OCI-LY1 (cell line): ENCODE data around the gene GSE1.

ENCODE experiments used
- H2AFZ ChIP-seq: fragments of 200-600 bp; sonication (generic), shearing (Covaris generic); 2 replicates; pipeline ENCODE4 v1.6.0; 2014; ENCODE audit warnings: antibody characterized with exemption, mild to moderate bottlenecking, low read length
- H3F3A ChIP-seq: fragments of 200-600 bp; sonication (generic), shearing (Covaris generic); 2 replicates; pipeline ENCODE4 v1.6.0; 2014; ENCODE audit warnings: mild to moderate bottlenecking, antibody characterized with exemption, low read length, moderate library complexity; ENCODE audit not compliant: insufficient read depth
- H3K27ac ChIP-seq: fragments of 200-600 bp; sonication (generic); 2 replicates; pipeline ENCODE4 v1.5.1; 2014; ENCODE audit warnings: low read length, mixed run types, mild to moderate bottlenecking, low read depth; ENCODE audit not compliant: poor library complexity, severe bottlenecking
- H3K27me3 ChIP-seq: fragments of 200-600 bp; sonication (generic); 2 replicates; pipeline ENCODE4 v1.6.0; 2014; ENCODE audit warnings: antibody characterized with exemption, mild to moderate bottlenecking, low read length, moderate library complexity; ENCODE audit not compliant: insufficient read depth
- H3K36me3 ChIP-seq: fragments of 200-600 bp; sonication (generic); 2 replicates; pipeline ENCODE4 v1.6.1; 2014; ENCODE audit warnings: mild to moderate bottlenecking, antibody characterized with exemption, low read length, moderate library complexity, mixed read lengths; ENCODE audit not compliant: insufficient read depth
- H3K4me1 ChIP-seq: fragments of 200-600 bp; sonication (generic); 2 replicates; pipeline ENCODE4 v1.5.1; 2014; ENCODE audit warnings: mild to moderate bottlenecking, low read length, moderate library complexity; ENCODE audit not compliant: insufficient read depth, severe bottlenecking
- H3K4me2 ChIP-seq: fragments of 200-600 bp; sonication (generic), shearing (Covaris generic); 2 replicates; pipeline ENCODE4 v1.6.1; 2014; ENCODE audit warnings: low read length
- H3K4me3 ChIP-seq: fragments of 200-600 bp; sonication (generic); 2 replicates; pipeline ENCODE4 v1.5.1; 2014; ENCODE audit warnings: low read length, low read depth, mild to moderate bottlenecking, mixed read lengths; ENCODE audit not compliant: poor library complexity, severe bottlenecking
- H3K79me2 ChIP-seq: fragments of 200-600 bp; shearing (Covaris generic); 2 replicates; pipeline ENCODE4 v1.6.1; 2016; ENCODE audit warnings: mixed run types, low read length, mixed read lengths; ENCODE audit not compliant: insufficient read depth
- H3K9ac ChIP-seq: fragments of 200-600 bp; sonication (generic), shearing (Covaris generic); 2 replicates; pipeline ENCODE4 v1.6.1; 2014; ENCODE audit warnings: mild to moderate bottlenecking, low read length, mixed read lengths
- H3K9me2 ChIP-seq: fragments of 200-600 bp; sonication (generic), shearing (Covaris generic); 2 replicates; pipeline ENCODE4 v1.6.1; 2014; ENCODE audit warnings: low read depth, mild to moderate bottlenecking, low read length, mixed read lengths
- H3K9me3 ChIP-seq: fragments of 200-600 bp; shearing (Covaris generic); 2 replicates; pipeline ENCODE4 v1.6.1; 2014; ENCODE audit warnings: low read length, mixed read lengths
- H4K20me1 ChIP-seq: fragments of 200-600 bp; sonication (generic), shearing (Covaris generic); 2 replicates; pipeline ENCODE4 v1.6.0; 2016; ENCODE audit warnings: mild to moderate bottlenecking, low read length; ENCODE audit not compliant: insufficient read depth
- EZH2 ChIP-seq: fragments of 200-600 bp; sonication (generic), shearing (Covaris generic); IDR thresholded peaks from 2 replicates; pipeline ENCODE4 v1.8.0; 2017; ENCODE audit warnings: borderline replicate concordance, mixed run types, mild to moderate bottlenecking, antibody characterized with exemption, low read length, moderate library complexity, mixed read lengths
- TF ChIP-seq, protein P1 (sequence below): fragments of 200-600 bp; sonication (generic), shearing (Covaris generic); IDR thresholded peaks from 2 replicates; pipeline ENCODE4 v1.5.1; 2017; ENCODE audit warnings: mild to moderate bottlenecking, antibody characterized with exemption, low read length, moderate library complexity, mixed read lengths

GSE1 gene

GRCh38 chr16:85570735-85571562 is 42.2 kb upstream of the GSE1 start:
- no peak for TF ChIP-seq EZH2
- TF ChIP-seq, protein P1, sequence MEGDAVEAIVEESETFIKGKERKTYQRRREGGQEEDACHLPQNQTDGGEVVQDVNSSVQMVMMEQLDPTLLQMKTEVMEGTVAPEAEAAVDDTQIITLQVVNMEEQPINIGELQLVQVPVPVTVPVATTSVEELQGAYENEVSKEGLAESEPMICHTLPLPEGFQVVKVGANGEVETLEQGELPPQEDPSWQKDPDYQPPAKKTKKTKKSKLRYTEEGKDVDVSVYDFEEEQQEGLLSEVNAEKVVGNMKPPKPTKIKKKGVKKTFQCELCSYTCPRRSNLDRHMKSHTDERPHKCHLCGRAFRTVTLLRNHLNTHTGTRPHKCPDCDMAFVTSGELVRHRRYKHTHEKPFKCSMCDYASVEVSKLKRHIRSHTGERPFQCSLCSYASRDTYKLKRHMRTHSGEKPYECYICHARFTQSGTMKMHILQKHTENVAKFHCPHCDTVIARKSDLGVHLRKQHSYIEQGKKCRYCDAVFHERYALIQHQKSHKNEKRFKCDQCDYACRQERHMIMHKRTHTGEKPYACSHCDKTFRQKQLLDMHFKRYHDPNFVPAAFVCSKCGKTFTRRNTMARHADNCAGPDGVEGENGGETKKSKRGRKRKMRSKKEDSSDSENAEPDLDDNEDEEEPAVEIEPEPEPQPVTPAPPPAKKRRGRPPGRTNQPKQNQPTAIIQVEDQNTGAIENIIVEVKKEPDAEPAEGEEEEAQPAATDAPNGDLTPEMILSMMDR = no peak
- H3K27me3 ChIP-seq = no peaks in the 10 kb centered on the region
- 0 out of 2 replicates have a peak, but pooled peaks cover 2% of the 10 kb centered on the region for H3K79me2 ChIP-seq
- H3K4me1 ChIP-seq = peaks cover 67% of the 10 kb centered on the region
- H3K4me3 ChIP-seq = peak overlapping the region; percentile 32
- no peaks in the 10 kb centered on the region for H3K9me2 ChIP-seq
- peaks cover 5% of the 10 kb centered on the region; the same call in 1 of the 2 replicates for H3F3A ChIP-seq
- peak overlapping the region; percentile 62 for H3K4me2 ChIP-seq
- H3K27ac ChIP-seq = peak overlapping the region; percentile 85
- H3K36me3 ChIP-seq = peaks cover 36% of the 10 kb centered on the region
- H4K20me1 ChIP-seq = no peaks in the 10 kb centered on the region; the same call in 1 of the 2 replicates
- H3K9me3 ChIP-seq = no peaks in the 10 kb centered on the region
- no peak overlapping the region; the same call in 1 of the 2 replicates for H3K9ac ChIP-seq
- no peak overlapping the region for H2AFZ ChIP-seq

DNA sequence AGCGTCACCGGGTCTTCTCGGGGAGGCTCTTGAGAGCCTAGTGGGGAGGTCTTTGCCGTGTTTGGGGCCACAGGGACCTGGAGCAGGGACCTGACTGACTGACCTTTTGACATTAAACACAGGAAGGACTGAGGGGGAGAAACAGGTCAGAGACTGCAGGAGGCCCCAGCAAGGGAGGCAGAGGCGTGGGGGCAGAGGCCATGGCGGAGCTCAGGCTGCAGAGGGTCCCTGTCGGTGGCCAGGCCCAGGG is 41.6 kb upstream of the GSE1 start:
- Histone ChIP-seq H3K9ac (no peak overlapping the region), H3K79me2 (peaks cover 6% of the 10 kb centered on the region; the same call in 1 of the 2 replicates), H3K4me3 (no peak overlapping the region), H3F3A (peaks cover 5% of the 10 kb centered on the region; the same call in 1 of the 2 replicates), H3K27me3 (no peaks in the 10 kb centered on the region), H4K20me1 (no peaks in the 10 kb centered on the region; the same call in 1 of the 2 replicates), H3K9me3 (no peaks in the 10 kb centered on the region), H3K4me2 (0 out of 2 replicates have a peak overlapping the region, but pooled peaks have one; percentile 62), H3K36me3 (peaks cover 38% of the 10 kb centered on the region), H3K9me2 (no peaks in the 10 kb centered on the region), H3K27ac (peak overlapping the region; percentile 28), H3K4me1 (peaks cover 62% of the 10 kb centered on the region), H2AFZ (no peak overlapping the region)
- TF ChIP-seq EZH2 = no peak
- TF ChIP-seq, protein P1 = no peak

DNA sequence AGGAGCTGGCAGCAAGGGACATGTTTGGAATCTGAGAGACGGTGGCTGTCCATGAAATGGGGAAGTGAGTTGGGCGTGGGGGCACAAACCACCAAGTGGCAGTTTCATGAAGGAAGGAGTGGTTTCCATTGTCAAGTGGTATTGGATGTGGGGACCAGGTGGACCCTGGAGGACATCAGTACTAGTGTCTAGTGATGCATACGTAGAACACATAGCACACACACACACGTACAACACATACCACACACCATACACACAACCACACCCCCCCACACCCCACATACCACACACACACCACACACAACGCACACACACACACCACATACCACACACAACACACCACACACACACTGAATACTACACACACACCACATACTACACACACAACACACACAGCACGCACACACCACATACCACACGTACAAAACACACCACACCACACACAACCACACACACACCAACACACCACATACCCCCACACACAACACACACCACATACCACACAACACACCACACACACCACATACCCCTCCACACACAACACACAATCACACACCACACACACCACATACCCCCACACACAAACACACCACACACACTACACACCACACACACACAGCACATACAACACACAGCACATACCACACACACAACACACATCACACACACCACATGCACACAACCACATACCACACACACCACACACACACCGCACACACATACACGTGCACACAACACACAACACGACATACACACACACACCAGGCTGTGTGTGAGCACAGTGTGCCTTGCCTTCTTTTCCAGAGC is 41.1 kb upstream of the GSE1 start:
- Histone ChIP-seq H4K20me1 (no peaks in the 10 kb centered on the region; the same call in 1 of the 2 replicates), H3K9me3 (no peaks in the 10 kb centered on the region), H3K4me1 (peaks cover 58% of the 10 kb centered on the region), H3K9ac (no peak overlapping the region), H2AFZ (no peak overlapping the region), H3F3A (peaks cover 5% of the 10 kb centered on the region; the same call in 1 of the 2 replicates), H3K27me3 (no peaks in the 10 kb centered on the region), H3K9me2 (no peaks in the 10 kb centered on the region), H3K36me3 (peaks cover 38% of the 10 kb centered on the region), H3K27ac (peak overlapping the region; percentile 28), H3K79me2 (peaks cover 6% of the 10 kb centered on the region; the same call in 1 of the 2 replicates), H3K4me3 (no peak overlapping the region), H3K4me2 (no peak overlapping the region)
- TF ChIP-seq EZH2 = no peak
- TF ChIP-seq, protein P1 = no peak
